Measurements from ENCODE around the gene ZNF750.

Gene ZNF750

DNA sequence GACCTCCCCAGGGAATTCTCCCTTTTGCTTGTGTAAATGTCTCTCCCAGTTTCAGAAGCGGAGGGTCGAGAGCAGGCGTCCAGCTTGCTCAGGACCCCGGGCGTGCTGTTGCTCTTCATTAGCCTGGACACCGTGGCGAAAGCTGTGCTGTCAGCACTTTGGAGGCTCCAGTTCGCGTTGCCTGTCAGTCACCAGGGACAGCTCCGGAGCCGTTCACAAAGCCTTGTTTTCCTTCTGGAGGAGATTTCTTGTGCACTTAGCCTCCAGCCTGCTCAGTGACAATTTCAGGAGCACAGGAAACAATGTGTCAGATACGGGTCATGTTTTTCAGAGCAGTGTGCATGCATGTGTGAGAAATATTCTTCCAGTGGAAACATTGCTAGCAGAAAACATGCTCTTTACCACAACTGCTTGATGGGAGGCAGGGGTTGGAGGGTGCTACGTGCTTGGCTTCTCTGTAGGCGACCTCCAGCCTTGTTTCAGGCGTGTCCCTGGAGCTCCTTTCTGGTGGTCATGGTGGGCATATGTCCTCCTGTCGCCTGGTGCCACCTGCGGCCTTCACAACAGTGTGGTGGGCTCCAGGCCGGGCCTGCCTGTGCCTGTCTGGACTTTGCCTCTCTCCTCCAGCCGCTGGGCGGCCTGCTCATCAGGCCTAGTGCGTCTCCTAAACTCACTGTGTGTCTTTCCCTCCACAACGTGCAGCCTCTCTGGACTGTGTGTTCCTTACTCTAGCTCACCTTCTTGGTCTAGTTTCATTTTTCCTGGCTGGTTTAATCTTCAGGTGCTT lies 29.0 kb downstream of the ZNF750 start:
- TF ChIP-seq YY1 (IDR thresholded peaks at IDR 0.05; ENCODE audit: low read depth) = no peak
- no peak for TF ChIP-seq TEAD4 (IDR thresholded peaks at IDR 0.05)
- TF ChIP-seq, protein P1, sequence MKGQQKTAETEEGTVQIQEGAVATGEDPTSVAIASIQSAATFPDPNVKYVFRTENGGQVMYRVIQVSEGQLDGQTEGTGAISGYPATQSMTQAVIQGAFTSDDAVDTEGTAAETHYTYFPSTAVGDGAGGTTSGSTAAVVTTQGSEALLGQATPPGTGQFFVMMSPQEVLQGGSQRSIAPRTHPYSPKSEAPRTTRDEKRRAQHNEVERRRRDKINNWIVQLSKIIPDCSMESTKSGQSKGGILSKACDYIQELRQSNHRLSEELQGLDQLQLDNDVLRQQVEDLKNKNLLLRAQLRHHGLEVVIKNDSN (IDR thresholded peaks at IDR 0.05) = no peak
- no peak for TF ChIP-seq NFIC (IDR thresholded peaks at IDR 0.05)
- TF ChIP-seq, protein P2, sequence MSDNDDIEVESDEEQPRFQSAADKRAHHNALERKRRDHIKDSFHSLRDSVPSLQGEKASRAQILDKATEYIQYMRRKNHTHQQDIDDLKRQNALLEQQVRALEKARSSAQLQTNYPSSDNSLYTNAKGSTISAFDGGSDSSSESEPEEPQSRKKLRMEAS (IDR thresholded peaks at IDR 0.05) = no peak
- no peak for TF ChIP-seq RAD21 (IDR thresholded peaks at IDR 0.05; ENCODE audit: low read depth)
- no peak for TF ChIP-seq TCF12 (IDR thresholded peaks at IDR 0.05; ENCODE audit: low read depth)
- TF ChIP-seq FOXM1 (IDR thresholded peaks at IDR 0.05; ENCODE audit: borderline replicate concordance, low read depth) = no peak
- no peak for TF ChIP-seq EP300 (IDR thresholded peaks at IDR 0.05; ENCODE audit: borderline replicate concordance)
- TF ChIP-seq REST (IDR thresholded peaks at IDR 0.05; ENCODE audit: low read depth) = no peak
- no peak for TF ChIP-seq CEBPB (IDR thresholded peaks at IDR 0.05)
- TF ChIP-seq CREB1 (IDR thresholded peaks at IDR 0.05; ENCODE audit: low read depth) = no peak
- no peak for TF ChIP-seq TAF1 (IDR thresholded peaks at IDR 0.05; ENCODE audit: low read depth)
- TF ChIP-seq EGR1 (IDR thresholded peaks at IDR 0.05) = no peak
- no peak for TF ChIP-seq ZBTB7A (IDR thresholded peaks at IDR 0.05; ENCODE audit: low read depth)

GRCh38 chr17:82808921-82809905 lies 30.6 kb downstream of the ZNF750 start:
- TF ChIP-seq, protein P2 (IDR thresholded peaks at IDR 0.05) = no peak
- TF ChIP-seq RAD21 (IDR thresholded peaks at IDR 0.05; ENCODE audit: low read depth) (no peak), EGR1 (IDR thresholded peaks at IDR 0.05) (no peak), ZBTB7A (IDR thresholded peaks at IDR 0.05; ENCODE audit: low read depth) (no peak)

GRCh38 chr17:82808006-82808405 lies 31.8 kb downstream of the ZNF750 start:
- no peak for TF ChIP-seq NFIC (IDR thresholded peaks at IDR 0.05)
- TF ChIP-seq, protein P1 (IDR thresholded peaks at IDR 0.05) = no peak
- no peak for TF ChIP-seq CREB1 (IDR thresholded peaks at IDR 0.05; ENCODE audit: low read depth)
- no peak for TF ChIP-seq REST (IDR thresholded peaks at IDR 0.05; ENCODE audit: low read depth)
- no peak for TF ChIP-seq TAF1 (IDR thresholded peaks at IDR 0.05; ENCODE audit: low read depth)
- no peak for TF ChIP-seq CEBPB (IDR thresholded peaks at IDR 0.05)
- no peak for TF ChIP-seq ZBTB7A (IDR thresholded peaks at IDR 0.05; ENCODE audit: low read depth)
- TF ChIP-seq, protein P2 (IDR thresholded peaks at IDR 0.05) = no peak
- no peak for TF ChIP-seq FOXM1 (IDR thresholded peaks at IDR 0.05; ENCODE audit: borderline replicate concordance, low read depth)
- no peak for TF ChIP-seq YY1 (IDR thresholded peaks at IDR 0.05; ENCODE audit: low read depth)
- TF ChIP-seq TEAD4 (IDR thresholded peaks at IDR 0.05) = no peak
- no peak for TF ChIP-seq EP300 (IDR thresholded peaks at IDR 0.05; ENCODE audit: borderline replicate concordance)

DNA sequence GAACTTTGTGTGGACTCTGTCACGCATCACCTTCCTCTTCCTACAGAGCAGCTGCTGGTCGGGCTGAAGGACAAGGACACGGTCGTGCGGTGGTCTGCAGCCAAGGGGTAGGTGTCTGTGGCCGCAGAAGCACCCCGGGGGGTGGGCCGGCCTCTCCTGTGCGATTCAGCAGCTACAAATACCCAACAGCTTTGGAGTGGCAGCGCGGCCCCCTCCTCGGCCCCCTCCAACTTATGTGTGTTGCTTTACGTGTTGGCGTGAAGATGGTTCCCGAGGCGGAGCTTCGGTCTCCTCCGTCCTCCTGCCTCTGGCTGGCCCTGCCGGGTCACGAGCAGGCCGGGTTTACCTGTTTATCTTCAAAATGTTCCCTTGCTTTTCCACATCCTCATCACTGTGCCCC lies 32.3 kb downstream of the ZNF750 start:
- TF ChIP-seq YY1 (IDR thresholded peaks at IDR 0.05; ENCODE audit: low read depth) = no peak
- TF ChIP-seq TCF12 (IDR thresholded peaks at IDR 0.05; ENCODE audit: low read depth) = no peak
- no peak for TF ChIP-seq TEAD4 (IDR thresholded peaks at IDR 0.05)
- TF ChIP-seq CEBPB (IDR thresholded peaks at IDR 0.05) = no peak

- TF ChIP-seq EP300 (IDR thresholded peaks at IDR 0.05; ENCODE audit: borderline replicate concordance) (no peak), FOXM1 (IDR thresholded peaks at IDR 0.05; ENCODE audit: borderline replicate concordance, low read depth) (no peak), CREB1 (IDR thresholded peaks at IDR 0.05; ENCODE audit: low read depth) (no peak), REST (IDR thresholded peaks at IDR 0.05; ENCODE audit: low read depth) (no peak)
- TF ChIP-seq, protein P1 (IDR thresholded peaks at IDR 0.05) = no peak
These were observed 32.7 kb downstream of the ZNF750 start for GRCh38 chr17:82807101-82807500.
